GM19452 (cell line): ENCODE results near the gene NDC1.
"Not testable (repeated sequence)": the region's sequence is repeated elsewhere in the genome, so short reads cannot be mapped to it uniquely, and the experiment has no call there.

ENCODE experiments used
- ATAC-seq: cut with Tn5 transposase; IDR thresholded peaks from one replicate; pipeline ENCODE4 v1.9.1; 2021; ENCODE audit not compliant: unreplicated experiment

Gene NDC1

DNA sequence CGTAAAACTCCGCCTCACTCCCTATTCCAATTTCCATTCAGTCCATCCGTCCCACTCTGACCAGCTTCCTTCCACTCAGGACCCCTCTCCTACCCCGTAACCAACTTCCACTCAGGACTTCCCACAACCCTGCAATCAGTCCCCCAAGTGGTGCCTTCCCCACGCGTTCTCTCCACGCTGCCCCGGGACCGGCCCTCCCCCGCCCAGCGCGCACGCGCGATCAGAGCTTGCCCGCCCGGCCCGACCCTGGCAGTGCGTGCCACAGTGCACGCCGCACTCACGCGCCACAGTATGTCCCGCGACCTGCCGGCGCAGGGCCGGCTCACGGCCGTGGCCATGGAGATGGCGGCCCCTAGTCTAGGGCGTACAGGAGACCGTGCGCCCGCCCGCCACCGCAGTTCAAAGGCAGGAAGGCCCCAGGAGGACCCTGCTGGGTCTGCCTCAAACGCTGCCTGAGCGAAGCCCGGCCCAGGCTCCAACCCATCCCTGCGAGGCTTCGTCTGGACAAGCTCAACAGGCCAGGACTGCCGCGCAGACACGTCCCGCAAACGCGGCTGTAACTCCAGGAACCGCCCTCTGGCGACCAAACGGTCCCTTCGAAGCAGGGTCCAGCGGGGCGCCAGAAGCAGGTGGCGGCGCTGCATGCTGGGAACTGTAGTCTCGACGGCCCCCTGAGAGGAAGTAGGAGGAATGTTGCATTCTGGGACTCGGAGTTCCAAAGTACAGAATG, at the start of gene NDC1:
NDC1 (minus strand) TSS at position 373 of the 730 bp plus-strand sequence; CDS start at position 338, 35 bp downstream.
- ATAC-seq = peak; percentile 81

GRCh38 chr1:53883600-53883999, 45.5 kb upstream of the NDC1 start:
- not testable (repeated sequence) for ATAC-seq

- ATAC-seq = not testable (repeated sequence)
Measured at GRCh38 chr1:53881853-53882252, 43.8 kb upstream of the NDC1 start.

DNA sequence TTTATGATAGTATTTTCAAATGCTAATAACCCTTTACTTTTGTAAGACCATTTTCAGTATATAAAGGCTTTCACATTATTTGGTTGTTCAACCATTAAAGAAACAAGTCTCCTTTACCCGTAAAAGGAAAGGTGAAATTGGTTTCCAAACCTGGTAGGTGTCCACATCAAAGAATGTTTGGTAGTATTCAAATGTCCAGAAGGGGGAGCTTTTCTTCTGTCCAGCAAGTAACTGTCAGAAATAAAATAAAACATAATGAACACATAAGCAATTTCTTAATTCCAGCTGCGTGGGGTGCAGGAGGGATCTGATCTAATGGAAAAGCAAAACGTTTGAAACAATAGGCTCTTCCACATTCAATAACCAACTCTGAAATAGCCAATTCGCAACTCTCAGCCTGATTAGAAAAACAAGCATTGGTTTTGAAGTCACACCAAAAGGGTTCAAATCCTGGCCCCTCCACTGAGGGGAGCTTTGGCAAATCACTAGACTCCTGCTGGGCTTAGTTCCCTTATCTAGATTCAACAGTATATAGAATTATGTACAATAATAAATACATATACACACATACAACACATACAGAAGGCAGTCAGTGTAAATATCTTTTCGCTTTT, 40.5 kb upstream of the NDC1 start:
- ATAC-seq = no peak

GRCh38 chr1:53875150-53875549, 37.1 kb upstream of the NDC1 start:
- not testable (repeated sequence) for ATAC-seq

DNA sequence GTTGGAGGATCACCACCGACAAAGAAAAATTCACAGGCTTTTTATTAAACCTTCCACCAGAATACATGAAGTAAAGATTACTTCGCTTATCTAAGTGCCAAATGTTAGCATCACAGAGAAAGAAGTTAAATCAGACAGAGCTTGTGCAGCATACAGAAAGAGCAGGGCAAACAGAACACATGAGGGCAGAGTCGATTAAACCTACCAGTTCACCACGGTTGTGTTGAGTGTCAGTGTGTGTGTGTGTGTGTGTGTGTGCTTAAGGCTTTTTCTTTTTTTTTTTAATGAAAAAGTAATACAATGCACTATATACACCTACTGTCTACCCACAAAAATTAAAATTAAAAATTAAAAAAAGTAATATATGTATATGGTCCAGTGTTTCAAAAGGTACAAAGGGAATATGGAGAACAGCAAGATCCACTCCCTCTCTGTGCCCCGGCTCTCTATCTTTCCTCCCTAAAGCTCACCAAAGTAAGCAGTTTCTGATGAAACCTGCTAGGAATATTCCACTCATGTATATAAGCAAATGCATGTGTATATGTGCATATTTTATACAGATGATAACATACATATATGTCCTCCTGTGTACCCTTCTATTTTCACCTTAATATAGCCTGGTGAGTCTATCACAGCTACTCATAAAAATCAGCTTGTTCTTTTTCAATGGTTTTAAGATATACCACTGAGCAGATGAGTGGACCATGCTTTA, 33.8 kb upstream of the NDC1 start:
- no peak for ATAC-seq

DNA sequence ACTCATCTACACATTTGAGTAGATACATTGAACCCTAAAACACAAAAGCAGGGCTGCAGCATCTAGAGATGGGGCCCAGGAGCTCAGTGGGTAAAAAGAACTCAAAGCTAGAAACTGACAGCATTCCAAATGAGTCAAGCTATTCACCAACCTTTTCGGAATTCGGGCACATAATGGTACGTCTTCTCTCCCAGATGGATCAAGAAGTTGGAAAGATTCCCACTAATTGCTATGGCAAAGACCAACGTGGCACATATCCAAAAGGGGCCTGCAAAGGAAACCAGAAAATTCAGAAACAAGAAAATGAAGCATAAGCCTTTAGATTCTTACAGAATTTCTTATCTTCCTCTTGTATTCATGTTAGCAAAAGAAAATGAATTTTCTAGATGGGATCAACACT, 33.1 kb upstream of the NDC1 start:
- no peak for ATAC-seq

DNA sequence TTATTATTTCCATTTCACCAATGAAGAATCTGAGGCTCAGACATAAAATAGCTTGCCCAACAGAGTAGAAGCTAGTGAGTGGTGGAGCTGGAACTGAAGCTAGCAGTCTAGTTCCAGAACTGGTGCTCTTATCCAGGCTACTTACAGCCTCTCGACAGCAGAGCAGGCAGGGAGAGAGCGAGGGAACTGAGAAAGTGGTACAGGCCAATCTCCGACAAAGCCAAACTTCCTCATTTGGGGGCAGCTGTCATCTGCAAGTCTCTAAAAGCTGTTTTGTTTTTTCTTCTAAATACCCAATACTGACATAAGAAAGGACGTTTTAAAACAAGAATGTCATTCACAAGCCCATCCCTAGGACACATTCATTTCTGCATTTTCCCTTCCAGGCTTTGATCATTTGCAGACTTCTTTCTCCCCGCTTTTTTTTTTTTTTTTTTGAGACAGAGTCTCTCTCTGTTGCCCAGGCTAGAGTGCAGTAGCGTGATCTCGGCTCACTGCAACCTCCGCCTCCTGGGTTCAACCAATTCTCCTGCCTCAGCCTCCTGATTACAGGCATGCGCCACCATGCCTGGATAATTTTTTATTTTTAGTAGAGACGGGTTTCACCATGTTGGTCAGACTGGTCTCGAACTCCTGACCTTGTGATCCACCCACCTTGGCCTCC, 31.5 kb upstream of the NDC1 start:
- no peak for ATAC-seq

- ATAC-seq = no peak
Measured at GRCh38 chr1:53868565-53868964, 30.5 kb upstream of the NDC1 start.

GRCh38 chr1:53862507-53862906, 24.4 kb upstream of the NDC1 start:
- no peak for ATAC-seq

GRCh38 chr1:53860967-53861411, 22.9 kb upstream of the NDC1 start:
- ATAC-seq = no peak

- ATAC-seq = no peak
Measured at GRCh38 chr1:53851571-53852285, 13.6 kb upstream of the NDC1 start.

DNA sequence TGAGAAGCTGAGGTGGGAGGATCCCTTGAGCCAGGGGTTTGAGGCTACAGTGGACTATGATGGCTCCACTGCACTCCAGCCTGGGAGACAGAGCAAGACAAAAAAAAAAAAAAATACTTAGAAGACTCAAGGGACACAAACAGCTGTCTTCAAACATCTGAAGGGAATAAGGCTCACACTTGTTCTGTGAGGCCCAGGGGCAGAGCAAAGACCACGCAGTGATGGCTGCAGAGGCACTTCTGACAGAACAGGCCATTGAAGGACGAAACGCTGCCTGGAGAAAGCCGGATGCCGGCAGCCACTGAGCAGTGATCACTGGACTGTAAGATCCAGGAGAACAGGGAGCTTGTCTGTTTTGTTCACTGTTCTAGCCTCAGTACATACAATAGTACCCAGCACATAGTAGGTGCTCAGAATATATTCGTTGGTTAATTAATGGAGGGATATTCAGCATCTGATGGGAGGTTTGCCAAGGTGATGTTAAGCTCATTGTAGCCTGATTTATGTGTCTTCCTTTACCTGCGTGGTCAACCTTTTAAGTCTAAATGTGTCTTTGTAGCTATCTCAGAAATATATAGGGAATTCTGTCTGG, 12.1 kb upstream of the NDC1 start:
- ATAC-seq = no peak

DNA sequence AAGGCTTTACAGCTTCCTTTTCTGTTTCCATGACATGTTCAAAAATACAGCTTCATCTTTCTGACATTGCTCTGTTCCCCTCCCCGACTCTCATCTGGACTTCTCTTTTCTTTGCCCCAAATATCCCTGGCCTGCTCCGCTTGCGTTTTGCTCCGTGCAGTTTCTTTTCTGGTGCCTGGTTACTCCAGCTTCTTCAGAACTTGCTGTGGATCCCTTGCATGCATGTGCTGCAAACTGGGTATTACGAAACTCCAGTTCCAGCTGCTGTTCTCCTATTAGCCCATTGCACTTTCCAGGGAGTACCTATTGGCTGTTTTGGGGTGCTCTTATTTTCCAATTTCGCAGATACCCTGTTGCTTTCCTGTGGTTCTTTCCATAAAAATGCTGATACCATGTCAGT, 9.9 kb upstream of the NDC1 start:
- no peak for ATAC-seq

DNA sequence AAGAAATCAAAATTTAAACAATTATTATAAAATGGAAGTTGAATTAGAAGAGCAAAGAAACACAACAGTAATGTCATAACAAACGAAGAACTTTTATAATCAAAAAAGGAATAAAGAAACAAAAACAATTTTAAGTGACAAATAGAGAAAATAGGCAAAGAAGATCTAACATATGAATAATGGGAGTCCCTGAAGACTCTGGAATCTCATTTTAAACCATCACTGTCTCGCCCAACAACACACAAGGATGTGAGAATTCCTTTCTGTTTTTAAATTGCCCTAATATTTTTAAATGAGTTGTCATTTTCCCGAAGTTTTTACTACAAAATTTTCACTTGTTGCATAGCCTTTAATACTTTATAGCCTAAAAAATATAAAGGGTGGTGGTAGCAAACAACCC, 4.3 kb upstream of the NDC1 start:
- no peak for ATAC-seq

DNA sequence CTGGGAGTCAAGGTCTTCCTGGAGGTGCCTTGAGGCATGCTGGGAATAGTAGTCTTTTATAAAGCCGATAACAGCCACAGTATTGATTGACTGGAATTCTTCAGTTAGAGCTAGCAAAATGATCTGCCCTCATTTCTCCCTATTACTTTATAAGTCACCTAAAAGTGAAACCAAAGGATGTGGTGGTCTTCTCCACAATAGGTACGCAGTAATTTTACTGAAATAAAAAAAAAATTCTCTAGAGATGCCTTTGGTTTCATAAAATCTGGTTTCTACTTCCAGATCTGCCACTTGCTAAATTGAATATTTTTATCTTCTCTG, 518 bp upstream of the NDC1 start:
- ATAC-seq = no peak

DNA sequence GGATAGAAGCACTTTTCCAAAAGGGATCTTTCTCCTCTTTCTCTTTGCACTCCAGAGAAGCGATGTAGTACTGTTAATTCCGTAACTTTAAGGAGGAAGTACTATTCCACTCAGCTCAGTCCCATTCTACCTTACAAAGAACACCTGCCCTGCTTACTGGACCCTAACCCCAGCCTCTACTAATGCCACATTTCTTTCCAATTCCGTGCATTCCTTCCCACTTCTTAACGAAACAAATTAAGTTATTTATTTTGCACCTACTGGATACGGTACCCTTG, 511 bp downstream of the NDC1 start:
- ATAC-seq = no peak

DNA sequence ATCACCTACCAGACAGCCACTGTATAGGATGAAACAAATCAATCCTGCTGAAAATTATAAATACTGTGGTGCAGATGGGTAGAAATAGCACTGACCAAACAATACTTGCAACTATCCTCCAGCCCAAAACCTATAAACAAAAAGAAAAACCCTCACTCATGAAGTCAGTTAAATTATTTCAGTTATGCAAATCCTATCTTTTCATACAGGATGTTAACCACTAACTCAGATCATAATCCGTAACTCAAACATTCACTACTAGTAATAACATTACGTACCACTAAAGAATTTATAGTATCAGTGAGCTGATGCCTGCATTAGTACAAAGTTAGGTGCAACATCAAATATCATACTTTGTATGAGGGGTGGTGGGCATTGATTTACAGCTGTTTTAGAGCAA, 2.6 kb downstream of the NDC1 start:
- ATAC-seq = no peak

GRCh38 chr1:53834776-53835175, 3.3 kb downstream of the NDC1 start:
- no peak for ATAC-seq

DNA sequence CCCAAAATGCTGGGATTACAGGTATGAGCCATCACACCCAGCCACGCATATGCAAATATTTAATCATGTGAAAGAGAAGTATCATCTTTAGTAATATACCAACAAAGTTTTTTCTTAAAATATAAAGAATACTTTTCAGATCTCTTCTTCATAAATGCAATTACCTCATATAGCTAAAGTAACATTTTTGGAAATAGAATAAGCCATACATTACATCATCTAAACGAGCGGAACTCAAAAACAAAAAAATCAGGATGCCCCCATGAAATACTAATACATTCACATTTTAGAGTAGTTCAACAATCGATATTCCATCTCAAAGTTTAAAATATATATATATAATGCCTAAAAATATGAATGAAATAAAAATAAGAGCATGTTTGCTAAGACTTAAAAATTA, 4.7 kb downstream of the NDC1 start:
- no peak for ATAC-seq

GRCh38 chr1:53826367-53826766, 11.7 kb downstream of the NDC1 start:
- ATAC-seq = no peak
